WTC11 (cell line): Measurements from ENCODE around the gene VAMP4. TPM values are rescaled to one million over a fixed set of nuclear protein-coding genes. Genes with fewer than 3 reads are reported as not detected.
"Not testable (repeated sequence)": the region's sequence is repeated elsewhere in the genome, so short reads cannot be mapped to it uniquely, and the experiment has no call there.

Experiments
- ATAC-seq: fragments of 200-7000 bp; cut with Tn5 transposase; 2 replicates; pipeline ENCODE4 v1.10.0; 2021; ENCODE audit warnings: mild to moderate bottlenecking, moderate library complexity
- CTCF ChIA-PET: fragments of 300-600 bp; sonication (Branson Sonifier 250); formaldehyde crosslinking; loops from one replicate; lab custom pipeline; 2021; ENCODE audit warnings: antibody characterized with exemption; lab: Charles Lee
- POLR2A ChIA-PET: fragments of 350-600 bp; sonication (Branson Sonifier 250); formaldehyde crosslinking; loops from one replicate; lab custom pipeline; 2021; ENCODE audit warnings: antibody characterized with exemption; lab: Charles Lee
- DNase-seq: peaks from one replicate; pipeline ENCODE4 v3.0.0; 2021; ENCODE audit warnings: low spot score
- H3K27ac Mint-ChIP-seq: 2 replicates; pipeline ENCODE4 v1.8.0; 2021; ENCODE audit warnings: mixed read lengths
- H3K27me3 Mint-ChIP-seq: 2 replicates; pipeline ENCODE4 v1.8.0; 2021; ENCODE audit warnings: low read depth, mild to moderate bottlenecking, moderate library complexity, mixed read lengths
- H3K36me3 Mint-ChIP-seq: 2 replicates; pipeline ENCODE4 v1.8.0; 2021; ENCODE audit warnings: mixed read lengths
- H3K4me1 Mint-ChIP-seq: 2 replicates; pipeline ENCODE4 v1.8.0; 2022; ENCODE audit warnings: mixed read lengths
- H3K4me3 Mint-ChIP-seq: 2 replicates; pipeline ENCODE4 v1.8.0; 2021; ENCODE audit warnings: mild to moderate bottlenecking, moderate library complexity, mixed read lengths
- H3K9me3 Mint-ChIP-seq: 2 replicates; pipeline ENCODE4 v1.8.0; 2021; ENCODE audit warnings: mixed read lengths
- ATF2 ChIP-seq: sonication (generic); formaldehyde crosslinking; IDR thresholded peaks from 2 replicates; pipeline ENCODE4 v1.8.1; 2022; ENCODE audit warnings: low read depth, missing genetic modification reagents, borderline replicate concordance
- FOXJ3 ChIP-seq: sonication (generic); formaldehyde crosslinking; IDR thresholded peaks from 2 replicates; pipeline ENCODE4 v1.9.0; 2021; ENCODE audit warnings: missing genetic modification reagents, mild to moderate bottlenecking, borderline replicate concordance
- FOXP4 ChIP-seq: sonication (generic); formaldehyde crosslinking; IDR thresholded peaks from 2 replicates; pipeline ENCODE4 v1.8.0; 2022; ENCODE audit warnings: mild to moderate bottlenecking, missing genetic modification reagents
- GABPB1 ChIP-seq: sonication (generic); formaldehyde crosslinking; IDR thresholded peaks from 2 replicates; pipeline ENCODE4 v1.8.1; 2023; ENCODE audit warnings: mild to moderate bottlenecking, missing genetic modification reagents
- HMGA2 ChIP-seq: fragments of 250-450 bp; sonication (Bioruptor Pico); IDR thresholded peaks from 2 replicates; pipeline ENCODE4 v1.4.0; 2021; ENCODE audit warnings: mild to moderate bottlenecking, moderate library complexity
- IRF1 ChIP-seq: sonication (generic); formaldehyde crosslinking; IDR thresholded peaks from 2 replicates; pipeline ENCODE4 v1.8.0; 2023; ENCODE audit warnings: missing genetic modification reagents
- MXD4 ChIP-seq: fragments of 250-450 bp; sonication (Bioruptor Pico); IDR thresholded peaks from 2 replicates; pipeline ENCODE4 v1.8.0; 2021; ENCODE audit warnings: mild to moderate bottlenecking, moderate library complexity, borderline replicate concordance
- MYBL2 ChIP-seq: sonication (generic); formaldehyde crosslinking; IDR thresholded peaks from 2 replicates; pipeline ENCODE4 v1.8.1; 2023; ENCODE audit warnings: mild to moderate bottlenecking, moderate library complexity, missing genetic modification reagents
- NFYB ChIP-seq: sonication (generic); formaldehyde crosslinking; conservative IDR thresholded peaks from 2 replicates; pipeline ENCODE4 v1.8.0; 2022; ENCODE audit warnings: low read depth, missing genetic modification reagents
- RELA ChIP-seq: sonication (generic); formaldehyde crosslinking; IDR thresholded peaks from 2 replicates; pipeline ENCODE4 v1.8.1; 2022; ENCODE audit warnings: missing genetic modification reagents, mild to moderate bottlenecking, borderline replicate concordance
- SP1 ChIP-seq: sonication (generic); formaldehyde crosslinking; conservative IDR thresholded peaks from 2 replicates; pipeline ENCODE4 v1.8.1; 2022; ENCODE audit warnings: missing genetic modification reagents
- USF1 ChIP-seq: sonication (generic); formaldehyde crosslinking; IDR thresholded peaks from 2 replicates; pipeline ENCODE4 v1.8.0; 2022; ENCODE audit warnings: mild to moderate bottlenecking, missing genetic modification reagents
- ZBTB43 ChIP-seq: sonication (generic); formaldehyde crosslinking; IDR thresholded peaks from 2 replicates; pipeline ENCODE4 v1.8.1; 2023; ENCODE audit warnings: mild to moderate bottlenecking, missing genetic modification reagents
- ZNF138 ChIP-seq: sonication (generic); formaldehyde crosslinking; conservative IDR thresholded peaks from 2 replicates; pipeline ENCODE4 v1.8.1; 2022; ENCODE audit warnings: mild to moderate bottlenecking, moderate library complexity, missing genetic modification reagents
- total RNA-seq: library from RNA; stranded (reverse); gene quantifications from 3 replicates; pipeline ENCODE4 v1.2.3, GENCODE V29; 2021

The VAMP4 gene
- total RNA-seq, 1 experiment from 2014 or later: 11.4 TPM

GRCh38 chr1:171727778-171728177 is 14.1 kb downstream of the VAMP4 start:
- no peak overlapping the region for H3K4me3 Mint-ChIP-seq
- peaks cover 40% of the 10 kb centered on the region for H3K36me3 Mint-ChIP-seq
- CTCF ChIA-PET: no interaction called here
- no peaks in the 10 kb centered on the region for H3K27me3 Mint-ChIP-seq
- no peak for TF ChIP-seq ZNF138
- no peak for TF ChIP-seq MYBL2 (CRISPR knock-in tag)
- no peak for TF ChIP-seq ATF2 (CRISPR knock-in tag)
- no peak for TF ChIP-seq GABPB1
- TF ChIP-seq USF1 (CRISPR knock-in tag): no peak
- TF ChIP-seq IRF1 (CRISPR knock-in tag): no peak
- no peak for TF ChIP-seq HMGA2 (CRISPR knock-in tag)
- no peak for TF ChIP-seq ZBTB43 (CRISPR knock-in tag)
- TF ChIP-seq MXD4 (CRISPR knock-in tag): no peak
- no peak for TF ChIP-seq FOXJ3 (CRISPR knock-in tag)
- TF ChIP-seq RELA (CRISPR knock-in tag): no peak
- TF ChIP-seq SP1 (CRISPR knock-in tag): no peak
- no peak overlapping the region for H3K27ac Mint-ChIP-seq
- POLR2A ChIA-PET: no interaction called here
- H3K9me3 Mint-ChIP-seq: peaks cover 30% of the 10 kb centered on the region
- ATAC-seq: no peak
- H3K4me1 Mint-ChIP-seq: no peaks in the 10 kb centered on the region
- DNase-seq: no peak

- CTCF ChIA-PET, POLR2A ChIA-PET, H3K27me3 Mint-ChIP-seq, DNase-seq, H3K4me3 Mint-ChIP-seq, H3K4me1 Mint-ChIP-seq, ATAC-seq, H3K27ac Mint-ChIP-seq: not testable (repeated sequence)
- H3K9me3 Mint-ChIP-seq: peaks cover 45% of the 10 kb centered on the region
- H3K36me3 Mint-ChIP-seq: peaks cover 54% of the 10 kb centered on the region
Measured at GRCh38 chr1:171723180-171723579, 18.7 kb downstream of the VAMP4 start.

GRCh38 chr1:171718848-171719247 is 23.0 kb downstream of the VAMP4 start:
- ATAC-seq: no peak

More at GRCh38 chr1:171718848-171719247, 23.0 kb downstream of the VAMP4 start:
- H3K27me3 Mint-ChIP-seq: no peaks in the 10 kb centered on the region; the same call in 1 of the 2 replicates
- H3K4me3 Mint-ChIP-seq: no peak overlapping the region
- no peak overlapping the region for H3K27ac Mint-ChIP-seq
- DNase-seq: no peak
- TF ChIP-seq NFYB (CRISPR knock-in tag) (no peak), FOXP4 (CRISPR knock-in tag) (no peak)
- H3K4me1 Mint-ChIP-seq: no peaks in the 10 kb centered on the region
- ChIA-PET POLR2A (no interaction called here), CTCF (interaction anchor here (5.1 kb wide), 1 partner anchor 73 kb away, joined by 56 read pairs; no protein-coding TSS in a partner anchor)
- peaks cover 26% of the 10 kb centered on the region for H3K36me3 Mint-ChIP-seq
- H3K9me3 Mint-ChIP-seq: peaks cover 27% of the 10 kb centered on the region
